Liver (tissue), 9 donors: ENCODE results near the gene BTG2. TPM values are rescaled to one million over a fixed set of nuclear protein-coding genes. Genes with fewer than 3 reads are reported as not detected.

ENCODE experiments used
- DNase-seq: peaks from one replicate; pipeline ENCODE4 v3.0.0-alpha.2; 2017; ENCODE audit warnings: low spot score
- H3K27ac ChIP-seq, 2 donors: one replicate each; pipeline ENCODE4 v1.7.0; 2013; ENCODE audit warnings: inconsistent platforms in 2 of 2, low read length in 2 of 2, control low read depth in 1 of 2, low read depth in 1 of 2, mild to moderate bottlenecking in 1 of 2
- H3K27me3 ChIP-seq, 4 donors: one replicate each; pipeline versions ENCODE4 v1.6.1 to v1.7.0; 2013; ENCODE audit warnings: low read length in 3 of 4, inconsistent platforms in 1 of 4, mild to moderate bottlenecking in 1 of 4, moderate library complexity in 1 of 4; ENCODE audit not compliant: control insufficient read depth in 4 of 4, insufficient read depth in 4 of 4
- H3K36me3 ChIP-seq, 4 donors: one replicate each; pipeline versions ENCODE4 v1.6.1 to v1.7.0; 2013; ENCODE audit warnings: low read length in 3 of 4, mild to moderate bottlenecking in 3 of 4, low read depth in 1 of 4, moderate library complexity in 1 of 4; ENCODE audit not compliant: control insufficient read depth in 4 of 4, insufficient read depth in 3 of 4
- H3K4me1 ChIP-seq, 4 donors: one replicate each; pipeline versions ENCODE4 v1.6.1 to v1.7.0; 2013; ENCODE audit warnings: low read length in 3 of 4, mild to moderate bottlenecking in 3 of 4, moderate library complexity in 1 of 4; ENCODE audit not compliant: control insufficient read depth in 4 of 4, insufficient read depth in 4 of 4
- H3K4me3 ChIP-seq, 3 donors: one replicate each; pipeline versions ENCODE4 v1.6.1 to v1.7.0; 2013; ENCODE audit warnings: low read length in 3 of 3, control low read depth in 1 of 3, low read depth in 1 of 3, mild to moderate bottlenecking in 1 of 3
- H3K9ac ChIP-seq, 2 donors: one replicate each; pipeline ENCODE4 v1.7.0; 2013; ENCODE audit warnings: low read length in 2 of 2, mild to moderate bottlenecking in 2 of 2, moderate library complexity in 2 of 2, control low read depth in 1 of 2, low read depth in 1 of 2
- H3K9me3 ChIP-seq, 4 donors: one replicate each; pipeline versions ENCODE4 v1.6.1 to v1.7.0; 2013; ENCODE audit warnings: low read length in 3 of 4; ENCODE audit not compliant: control insufficient read depth in 4 of 4
- ATF3 ChIP-seq: IDR thresholded peaks from 2 replicates; pipeline ENCODE4 v1.6.1; 2016; ENCODE audit warnings: antibody characterized with exemption
- EGR1 ChIP-seq, 2 donors: IDR thresholded peaks; 2 replicates each; pipeline ENCODE4 v1.6.1; 2016 to 2018; ENCODE audit warnings: antibody characterized with exemption in 2 of 2, low read depth in 2 of 2
- FOXA1 ChIP-seq: IDR thresholded peaks from 2 replicates; pipeline ENCODE4 v1.6.1; 2016; ENCODE audit warnings: antibody characterized with exemption
- FOXA2 ChIP-seq: IDR thresholded peaks from 2 replicates; pipeline ENCODE4 v1.6.1; 2016; ENCODE audit warnings: antibody characterized with exemption
- HNF4A ChIP-seq, 2 donors: conservative IDR thresholded peaks; 2 replicates each; pipeline ENCODE4 v1.6.1; 2016; ENCODE audit warnings: antibody characterized with exemption in 2 of 2, mild to moderate bottlenecking in 2 of 2
- HNF4G ChIP-seq: IDR thresholded peaks from 2 replicates; pipeline ENCODE4 v1.6.1; 2016; ENCODE audit warnings: antibody characterized with exemption
- JUND ChIP-seq, 2 donors: IDR thresholded peaks; 2 replicates each; pipeline ENCODE4 v1.6.1; 2016; ENCODE audit warnings: antibody characterized with exemption in 2 of 2
- MAX ChIP-seq: IDR thresholded peaks from 2 replicates; pipeline ENCODE4 v1.6.1; 2016; ENCODE audit warnings: antibody characterized with exemption
- NR2F2 ChIP-seq: IDR thresholded peaks from 2 replicates; pipeline ENCODE4 v1.6.1; 2016; ENCODE audit warnings: antibody characterized with exemption
- RAD21 ChIP-seq, 2 donors: IDR thresholded peaks; 2 replicates each; pipeline ENCODE4 v1.6.1; 2016; ENCODE audit warnings: antibody characterized with exemption in 2 of 2, mild to moderate bottlenecking in 2 of 2
- REST ChIP-seq: IDR thresholded peaks from 2 replicates; pipeline ENCODE4 v1.6.1; 2016; ENCODE audit warnings: antibody characterized with exemption, mild to moderate bottlenecking
- RXRA ChIP-seq, 2 donors: IDR thresholded peaks; 2 replicates each; pipeline ENCODE4 v1.6.1; 2017 to 2018; ENCODE audit warnings: antibody characterized with exemption in 2 of 2, mild to moderate bottlenecking in 1 of 2
- SP1 ChIP-seq: IDR thresholded peaks from 2 replicates; pipeline ENCODE4 v1.6.1; 2018; ENCODE audit warnings: antibody characterized with exemption, mild to moderate bottlenecking
- TAF1 ChIP-seq: conservative IDR thresholded peaks from 2 replicates; pipeline ENCODE4 v1.6.1; 2016; ENCODE audit warnings: antibody characterized with exemption, mild to moderate bottlenecking
- YY1 ChIP-seq: IDR thresholded peaks from 2 replicates; pipeline ENCODE4 v1.6.1; 2016; ENCODE audit warnings: antibody characterized with exemption, mild to moderate bottlenecking
- ZBTB33 ChIP-seq: IDR thresholded peaks from 2 replicates; pipeline ENCODE4 v1.6.1; 2016; ENCODE audit warnings: antibody characterized with exemption
- WGBS: extraction: QIAGEN DNeasy Blood & Tissue Kit; methylation state at CpG from one replicate; pipeline ENCODE4 v1.1.7; 2013; 5-methylcytosine and 5-hydroxymethylcytosine counted together
- polyA plus RNA-seq, 2 donors: library from polyadenylated mRNA; stranded (reverse) in 1 of 2; unstranded in 1 of 2; fragments of 200-250 nt in 1 of 2; fragments of >200 nt in 1 of 2; fragmentation: Nextera tagmentation in 1 of 2; extraction: Ambion mirVana in 1 of 2; gene quantifications; one replicate each; pipeline versions ENCODE4 v1.2.1 to v1.2.3, GENCODE V29; 2013 to 2015
- total RNA-seq, 2 donors: library from RNA; depleted of rRNA; stranded (reverse); fragments of >200 nt; gene quantifications; one replicate each; pipeline ENCODE4 v1.2.3, GENCODE V29; 2014
- donor health status: healthy.
- donor health status: healthy.
- donor health status: healthy.
- donor health status: healthy.
- donor health status: healthy.

The BTG2 gene
- total and polyA plus RNA-seq, 4 donors = 3.8 to 52.5 (median 4.8) TPM

GRCh38 chr1:203288400-203288799 lies 16.9 kb upstream of the BTG2 start:
- Histone ChIP-seq H3K4me3 (no peak overlapping the region), H3K4me1 (peaks cover 0 to 10% (median 5%) of the 10 kb centered on the region in 4 donors), H3K27ac (peak overlapping the region; percentile 84 to 88), H3K36me3 (no peaks in the 10 kb centered on the region), H3K9me3 (no peaks in the 10 kb centered on the region), H3K27me3 (no peaks in the 10 kb centered on the region), H3K9ac (no peak overlapping the region)
- TF ChIP-seq FOXA2 = no peak
- no peak for TF ChIP-seq HNF4G
- no peak for TF ChIP-seq MAX
- no peak for TF ChIP-seq ZBTB33
- no peak for TF ChIP-seq NR2F2
- no peak for TF ChIP-seq RXRA (IDR thresholded peaks at IDR 0.05)
- TF ChIP-seq FOXA1 = no peak
- no peak for TF ChIP-seq ATF3
- TF ChIP-seq RAD21 (IDR thresholded peaks at IDR 0.05) = no peak
- no peak for TF ChIP-seq EGR1 (IDR thresholded peaks at IDR 0.05; ENCODE audit: low read depth in 2 of 2)
- 81% methylated on average over 7 of the region's 7 CpGs for WGBS
- DNase-seq = no peak

- peak overlapping the region in 1 of 2 donors; percentile 56 for H3K9ac ChIP-seq
- no peaks in the 10 kb centered on the region for H3K27me3 ChIP-seq
- no peak overlapping the region for H3K4me3 ChIP-seq
- no peaks in the 10 kb centered on the region for H3K9me3 ChIP-seq
- DNase-seq = no peak
- WGBS = 59% methylated on average over 12 of the region's 12 CpGs
- peaks cover 0 to 10% (median 5%) of the 10 kb centered on the region in 4 donors for H3K4me1 ChIP-seq
- peak overlapping the region; percentile 76 to 77 for H3K27ac ChIP-seq
- H3K36me3 ChIP-seq = no peaks in the 10 kb centered on the region
- TF ChIP-seq RAD21 (IDR thresholded peaks at IDR 0.05) (peak in 1 of 2 donors; percentile 8), SP1 (peak; percentile 23), HNF4A (conservative IDR thresholded peaks at IDR 0.05) (no peak)
Observed at GRCh38 chr1:203289281-203289981, 15.9 kb upstream of the BTG2 start.

GRCh38 chr1:203289982-203290260 lies 15.4 kb upstream of the BTG2 start:
- Histone ChIP-seq H3K9ac (peak overlapping the region; percentile 12 to 56), H3K27ac (peak overlapping the region; percentile 76 to 77), H3K4me1 (peaks cover 0 to 10% (median 5%) of the 10 kb centered on the region in 4 donors), H3K27me3 (no peaks in the 10 kb centered on the region), H3K9me3 (no peaks in the 10 kb centered on the region), H3K4me3 (no peak overlapping the region), H3K36me3 (no peaks in the 10 kb centered on the region)
- DNase-seq = no peak
- TF ChIP-seq RAD21 (IDR thresholded peaks at IDR 0.05) (no peak), RXRA (IDR thresholded peaks at IDR 0.05) (no peak), TAF1 (no peak), NR2F2 (no peak), YY1 (no peak), REST (no peak), JUND (IDR thresholded peaks at IDR 0.05) (no peak), ATF3 (no peak), SP1 (no peak)
- WGBS = 70% methylated on average over 2 of the region's 2 CpGs
